Measurements from ENCODE around the gene FANCE.
"Not testable (repeated sequence)": the region's sequence is repeated elsewhere in the genome, so short reads cannot be mapped to it uniquely, and the experiment has no call there.

FANCE gene

GRCh38 chr6:35452183-35453090 is at the start of gene FANCE:
TSS of gene FANCE (plus strand) at chr6:35452338. CDS start at chr6:35452546, 208 bp downstream.
- peak; percentile 83 for DNase-seq

GRCh38 chr6:35402856-35403191 is 49.3 kb upstream of the FANCE start:
- no peak for DNase-seq

GRCh38 chr6:35403544-35404442 is 48.3 kb upstream of the FANCE start:
- no peak for DNase-seq

GRCh38 chr6:35406711-35407485 is 45.2 kb upstream of the FANCE start:
- no peak for DNase-seq

- no peak for DNase-seq
Observed at GRCh38 chr6:35409245-35409644, 42.9 kb upstream of the FANCE start.

- DNase-seq, result no peak
Observed at GRCh38 chr6:35410131-35410530, 42.0 kb upstream of the FANCE start.

GRCh38 chr6:35411066-35411465 is 41.1 kb upstream of the FANCE start:
- DNase-seq, result no peak

GRCh38 chr6:35412102-35412501 is 40.0 kb upstream of the FANCE start:
- DNase-seq, result no peak

GRCh38 chr6:35413911-35414310 is 38.2 kb upstream of the FANCE start:
- DNase-seq, result no peak

- DNase-seq, result peak; percentile 57
Observed at GRCh38 chr6:35415065-35415891, 36.9 kb upstream of the FANCE start.

GRCh38 chr6:35417979-35418661 is 34.0 kb upstream of the FANCE start:
- no peak for DNase-seq

GRCh38 chr6:35419417-35419816 is 32.7 kb upstream of the FANCE start:
- no peak for DNase-seq

GRCh38 chr6:35419961-35420360 is 32.2 kb upstream of the FANCE start:
- DNase-seq, result no peak

GRCh38 chr6:35425284-35425683 is 26.9 kb upstream of the FANCE start:
- DNase-seq, result peak; percentile 64

GRCh38 chr6:35426074-35426473 is 26.1 kb upstream of the FANCE start:
- no peak for DNase-seq

- no peak for DNase-seq
Observed at GRCh38 chr6:35427435-35427834, 24.7 kb upstream of the FANCE start.

GRCh38 chr6:35427851-35428321 is 24.3 kb upstream of the FANCE start:
- no peak for DNase-seq

- DNase-seq, result no peak
Observed at GRCh38 chr6:35428421-35429149, 23.6 kb upstream of the FANCE start.

- DNase-seq, result no peak
Observed at GRCh38 chr6:35429463-35429862, 22.7 kb upstream of the FANCE start.

GRCh38 chr6:35432291-35432690 is 19.8 kb upstream of the FANCE start:
- no peak for DNase-seq

- DNase-seq, result not testable (repeated sequence)
Observed at GRCh38 chr6:35432702-35433101, 19.4 kb upstream of the FANCE start.

All from 8988T (cell line).